Activated naive CD4-positive, alpha-beta T cell (primary cell): ENCODE measurements around the gene CNTN2.

ENCODE experiments used
- DNase-seq, 4 experiments: peaks; one replicate each; lab custom pipeline; 2025; lab: John Stamatoyannopoulos, UW

CNTN2 gene, protein sequence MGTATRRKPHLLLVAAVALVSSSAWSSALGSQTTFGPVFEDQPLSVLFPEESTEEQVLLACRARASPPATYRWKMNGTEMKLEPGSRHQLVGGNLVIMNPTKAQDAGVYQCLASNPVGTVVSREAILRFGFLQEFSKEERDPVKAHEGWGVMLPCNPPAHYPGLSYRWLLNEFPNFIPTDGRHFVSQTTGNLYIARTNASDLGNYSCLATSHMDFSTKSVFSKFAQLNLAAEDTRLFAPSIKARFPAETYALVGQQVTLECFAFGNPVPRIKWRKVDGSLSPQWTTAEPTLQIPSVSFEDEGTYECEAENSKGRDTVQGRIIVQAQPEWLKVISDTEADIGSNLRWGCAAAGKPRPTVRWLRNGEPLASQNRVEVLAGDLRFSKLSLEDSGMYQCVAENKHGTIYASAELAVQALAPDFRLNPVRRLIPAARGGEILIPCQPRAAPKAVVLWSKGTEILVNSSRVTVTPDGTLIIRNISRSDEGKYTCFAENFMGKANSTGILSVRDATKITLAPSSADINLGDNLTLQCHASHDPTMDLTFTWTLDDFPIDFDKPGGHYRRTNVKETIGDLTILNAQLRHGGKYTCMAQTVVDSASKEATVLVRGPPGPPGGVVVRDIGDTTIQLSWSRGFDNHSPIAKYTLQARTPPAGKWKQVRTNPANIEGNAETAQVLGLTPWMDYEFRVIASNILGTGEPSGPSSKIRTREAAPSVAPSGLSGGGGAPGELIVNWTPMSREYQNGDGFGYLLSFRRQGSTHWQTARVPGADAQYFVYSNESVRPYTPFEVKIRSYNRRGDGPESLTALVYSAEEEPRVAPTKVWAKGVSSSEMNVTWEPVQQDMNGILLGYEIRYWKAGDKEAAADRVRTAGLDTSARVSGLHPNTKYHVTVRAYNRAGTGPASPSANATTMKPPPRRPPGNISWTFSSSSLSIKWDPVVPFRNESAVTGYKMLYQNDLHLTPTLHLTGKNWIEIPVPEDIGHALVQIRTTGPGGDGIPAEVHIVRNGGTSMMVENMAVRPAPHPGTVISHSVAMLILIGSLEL

GRCh38 chr1:205042911-205043806 is at the start of gene CNTN2:
Gene CNTN2 (plus strand): TSS chr1:205043212. CDS start chr1:205053186, 9,974 bp downstream.
- DNase-seq: no peak

DNA sequence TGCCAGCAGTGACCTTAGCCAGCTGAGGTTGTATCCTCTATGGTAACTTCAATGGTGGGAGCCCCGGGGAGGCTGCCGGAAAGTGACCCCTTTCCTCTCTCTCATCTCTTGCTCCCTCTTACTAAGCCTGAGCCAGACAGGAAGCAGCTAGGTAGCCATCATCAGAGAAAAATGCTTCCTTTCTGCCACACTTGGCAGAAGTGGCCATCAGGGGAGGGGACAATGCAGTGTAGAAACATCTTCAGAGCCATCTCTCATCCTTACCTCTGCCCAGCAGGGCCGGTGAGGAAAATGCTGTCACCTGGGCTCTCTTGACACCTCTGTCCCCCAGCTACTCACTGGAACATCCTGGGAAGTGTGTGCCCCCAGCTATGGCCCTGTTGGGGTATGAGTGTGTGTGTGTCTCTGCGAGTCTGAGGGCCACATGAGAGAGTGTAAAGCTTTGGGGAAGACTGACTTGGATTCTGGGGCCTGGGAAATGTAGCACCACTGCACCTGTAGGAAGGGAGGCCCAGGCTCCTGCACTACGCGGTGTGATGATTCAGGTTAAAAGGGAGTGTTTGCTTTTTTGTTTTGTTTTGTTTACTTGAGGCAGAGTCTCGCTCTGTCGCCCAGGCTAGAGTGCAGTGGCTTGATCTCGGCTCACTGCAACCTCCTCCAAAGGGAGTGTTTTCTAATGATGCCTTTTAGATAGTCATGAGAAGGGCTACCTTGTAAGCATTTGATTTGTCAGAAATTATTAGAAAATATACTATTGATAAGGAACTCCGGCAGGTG is 48.7 kb upstream of the CNTN2 start:
- DNase-seq: no peak

DNA sequence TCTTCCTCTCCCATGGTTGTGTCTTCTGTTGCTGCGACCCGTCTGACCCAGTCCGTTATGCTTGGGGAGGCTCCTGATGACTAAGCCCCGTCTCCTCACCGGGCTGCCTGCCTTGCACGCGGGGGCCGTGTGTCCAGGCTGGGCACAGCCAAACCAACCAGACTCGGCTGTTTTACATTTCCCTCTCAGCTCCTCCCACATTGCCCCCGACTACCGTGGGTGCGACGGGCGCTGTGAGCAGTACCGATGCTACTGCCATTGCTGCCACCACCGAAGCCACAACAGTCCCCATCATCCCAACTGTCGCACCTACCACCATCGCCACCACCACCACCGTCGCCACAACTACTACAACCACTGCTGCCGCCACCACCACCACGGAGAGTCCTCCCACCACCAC is 46.0 kb upstream of the CNTN2 start:
- DNase-seq: no peak

- no peak for DNase-seq
Measured at GRCh38 chr1:204997591-204998355, 45.2 kb upstream of the CNTN2 start.

- no peak for DNase-seq
Measured at GRCh38 chr1:205001162-205001561, 41.9 kb upstream of the CNTN2 start.

DNA sequence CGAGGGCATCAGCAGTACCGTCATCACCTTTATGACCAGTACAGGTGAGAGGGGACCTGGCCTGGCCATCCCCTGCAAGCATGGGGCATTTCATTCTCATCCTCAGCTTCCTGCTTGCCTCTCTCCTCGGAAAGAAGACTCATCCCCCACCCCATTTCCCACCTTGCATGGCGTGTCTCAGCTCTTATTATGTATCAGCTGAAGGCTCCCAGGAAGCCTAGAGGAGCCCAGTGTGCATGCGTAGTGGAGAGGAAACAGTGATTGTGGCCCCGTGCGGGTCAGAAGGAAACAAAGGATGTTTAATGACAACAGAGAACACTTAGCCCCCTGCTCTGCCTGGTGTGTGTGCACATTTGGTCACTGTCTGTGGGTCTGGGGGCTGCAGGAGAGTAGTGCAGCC is 40.3 kb upstream of the CNTN2 start:
- no peak for DNase-seq

GRCh38 chr1:205003358-205004131 is 39.5 kb upstream of the CNTN2 start:
- no peak for DNase-seq

DNA sequence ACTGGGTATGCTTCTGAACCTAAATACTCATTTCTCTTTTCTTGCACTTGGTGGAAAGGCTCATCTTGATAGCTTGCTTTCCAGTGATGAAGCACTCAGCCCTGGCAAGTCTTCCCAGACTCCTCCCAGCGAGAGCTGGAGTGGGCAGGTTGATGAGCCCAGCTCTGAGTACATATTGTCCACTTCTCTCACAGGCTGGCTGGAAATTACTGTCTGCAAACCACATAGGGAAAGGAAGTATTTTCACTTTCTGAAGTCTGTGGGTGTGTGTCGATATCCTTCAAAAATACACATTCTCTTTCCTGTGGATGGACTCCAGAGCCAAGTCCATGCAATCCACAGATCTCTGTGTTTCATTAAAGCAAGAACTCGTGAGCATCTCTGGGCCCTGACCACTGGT is 38.7 kb upstream of the CNTN2 start:
- DNase-seq: no peak

- no peak for DNase-seq
Measured at GRCh38 chr1:205008896-205009295, 34.1 kb upstream of the CNTN2 start.

DNA sequence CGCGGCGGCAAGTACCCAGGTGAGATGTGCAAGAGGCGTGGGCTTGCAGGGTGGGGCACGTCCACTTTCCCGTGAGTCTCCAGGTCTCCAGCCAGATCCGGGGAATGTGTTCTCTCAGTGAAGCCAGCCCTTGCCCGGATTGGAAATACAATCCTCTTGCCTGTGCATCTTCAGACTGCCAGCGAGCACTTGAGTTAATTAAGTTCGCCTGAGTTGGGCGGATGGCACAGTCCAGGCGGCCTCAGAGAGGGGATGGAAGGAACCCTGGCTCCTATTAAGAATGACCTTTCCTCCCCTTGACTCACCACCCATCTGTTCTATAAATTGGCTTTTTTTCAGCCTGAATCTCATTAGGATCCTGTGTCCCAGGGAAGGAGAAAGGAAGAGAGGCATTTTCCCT is 33.3 kb upstream of the CNTN2 start:
- no peak for DNase-seq

GRCh38 chr1:205012391-205013140 is 30.4 kb upstream of the CNTN2 start:
- DNase-seq: no peak

- DNase-seq: no peak
Measured at GRCh38 chr1:205013683-205014367, 29.2 kb upstream of the CNTN2 start.

DNA sequence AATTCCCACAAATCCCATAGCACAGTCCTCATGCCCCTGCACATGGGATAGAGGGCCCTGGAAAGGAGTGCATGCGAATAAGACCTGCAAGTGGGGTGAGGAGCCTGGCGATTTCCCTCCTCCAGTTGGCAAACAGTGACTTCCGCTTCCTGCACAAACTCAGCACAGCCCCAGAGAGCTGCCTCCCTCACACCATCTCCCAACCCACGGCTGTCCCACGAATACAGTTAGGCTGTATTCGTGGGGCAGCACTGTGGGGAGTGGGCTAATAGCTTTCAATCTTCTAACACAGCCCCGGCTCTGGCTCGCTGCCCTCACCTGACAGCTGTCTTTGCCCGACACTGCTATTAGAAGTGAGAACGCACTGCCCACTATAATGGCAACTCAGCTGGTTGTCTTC is 28.2 kb upstream of the CNTN2 start:
- no peak for DNase-seq

DNA sequence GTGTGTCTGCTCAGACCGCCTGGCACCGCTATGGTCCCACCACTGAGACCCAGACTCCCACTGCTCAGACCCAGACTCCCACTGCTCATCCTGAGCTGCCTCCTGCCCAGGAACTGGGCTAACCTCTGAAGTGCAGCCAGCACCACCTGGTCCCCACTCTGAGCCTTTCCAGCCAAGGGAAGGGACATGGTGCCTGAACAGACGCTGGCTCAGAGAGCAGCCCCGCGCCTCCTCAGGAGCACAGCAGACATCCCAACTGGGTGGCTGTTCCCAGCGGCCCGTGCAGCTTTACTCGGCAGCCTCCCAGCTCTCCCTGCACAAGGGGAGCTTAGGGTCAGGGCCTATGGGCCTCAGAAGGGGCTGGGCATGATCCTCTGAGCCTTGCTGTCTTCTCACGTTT is 27.8 kb upstream of the CNTN2 start:
- DNase-seq: no peak

DNA sequence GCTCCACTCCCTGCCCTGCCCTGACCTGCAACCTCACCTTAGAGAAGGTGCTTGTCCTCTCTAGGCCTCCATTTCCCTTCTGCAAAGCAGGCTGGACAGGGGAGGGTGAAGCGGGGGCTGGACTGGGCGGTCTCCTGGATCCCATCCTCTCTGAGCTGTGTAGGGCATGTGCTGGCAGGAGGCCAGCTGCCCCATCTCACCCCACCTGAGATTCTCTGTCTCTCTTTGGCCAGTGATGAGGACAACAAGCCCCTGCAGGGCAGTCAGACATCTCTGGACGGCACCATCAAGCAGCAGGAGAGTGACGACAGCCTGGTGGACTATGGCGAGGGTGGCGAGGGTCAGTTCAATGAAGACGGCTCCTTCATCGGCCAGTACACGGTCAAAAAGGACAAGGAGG is 26.9 kb upstream of the CNTN2 start:
- no peak for DNase-seq

DNA sequence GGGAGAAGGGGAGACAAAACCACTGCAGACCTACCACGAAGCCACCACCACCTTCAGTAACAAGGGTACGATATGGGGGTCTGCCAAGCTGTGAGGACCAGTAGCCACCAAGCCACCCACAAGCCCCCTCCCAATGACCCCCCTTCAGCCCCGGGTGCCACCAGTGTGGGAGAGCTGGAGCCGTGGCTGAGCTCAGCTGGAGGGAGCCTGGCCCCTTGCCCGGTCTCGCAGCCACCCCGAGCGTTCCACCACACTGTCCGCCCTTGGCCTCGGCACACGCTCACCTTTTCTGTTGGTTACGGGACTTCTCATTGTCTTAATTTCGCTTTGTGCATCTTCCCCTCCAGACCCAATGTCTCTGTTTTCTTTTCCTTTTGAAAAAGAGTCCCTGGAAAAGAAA is 26.4 kb upstream of the CNTN2 start:
- no peak for DNase-seq

GRCh38 chr1:205017001-205017400 is 26.0 kb upstream of the CNTN2 start:
- DNase-seq: no peak

DNA sequence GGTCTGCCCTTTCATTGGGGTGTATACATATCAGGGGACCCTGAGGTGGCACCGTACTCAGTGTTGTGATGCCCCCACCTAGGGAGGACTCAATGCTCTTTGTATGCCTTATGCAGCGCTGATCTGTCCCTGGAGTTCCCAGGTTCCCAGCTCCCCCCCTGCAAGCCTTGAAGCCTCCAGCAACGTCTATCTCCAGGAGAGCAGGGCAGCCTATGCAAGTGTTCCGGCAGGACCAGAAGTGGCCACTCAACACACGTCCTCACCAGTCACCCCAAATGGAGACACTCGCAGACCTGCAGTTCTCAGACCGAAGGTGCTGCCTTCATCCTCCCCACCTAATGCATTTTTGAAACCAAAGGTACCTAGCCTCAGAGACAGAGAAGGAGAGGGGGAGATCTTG is 25.2 kb upstream of the CNTN2 start:
- DNase-seq: no peak
